Measurements from ENCODE around the gene AGER. TPM values are rescaled to one million over a fixed set of nuclear protein-coding genes. Genes with fewer than 3 reads are reported as not detected.

Gene AGER
- total and polyA plus RNA-seq, 9 of the 15 experiments (the other 6 are each of a cell fraction or from before 2014, with no cell fraction given), result 1.2 to 11.5 (median 4.1) TPM

- TF ChIP-seq, protein P1, sequence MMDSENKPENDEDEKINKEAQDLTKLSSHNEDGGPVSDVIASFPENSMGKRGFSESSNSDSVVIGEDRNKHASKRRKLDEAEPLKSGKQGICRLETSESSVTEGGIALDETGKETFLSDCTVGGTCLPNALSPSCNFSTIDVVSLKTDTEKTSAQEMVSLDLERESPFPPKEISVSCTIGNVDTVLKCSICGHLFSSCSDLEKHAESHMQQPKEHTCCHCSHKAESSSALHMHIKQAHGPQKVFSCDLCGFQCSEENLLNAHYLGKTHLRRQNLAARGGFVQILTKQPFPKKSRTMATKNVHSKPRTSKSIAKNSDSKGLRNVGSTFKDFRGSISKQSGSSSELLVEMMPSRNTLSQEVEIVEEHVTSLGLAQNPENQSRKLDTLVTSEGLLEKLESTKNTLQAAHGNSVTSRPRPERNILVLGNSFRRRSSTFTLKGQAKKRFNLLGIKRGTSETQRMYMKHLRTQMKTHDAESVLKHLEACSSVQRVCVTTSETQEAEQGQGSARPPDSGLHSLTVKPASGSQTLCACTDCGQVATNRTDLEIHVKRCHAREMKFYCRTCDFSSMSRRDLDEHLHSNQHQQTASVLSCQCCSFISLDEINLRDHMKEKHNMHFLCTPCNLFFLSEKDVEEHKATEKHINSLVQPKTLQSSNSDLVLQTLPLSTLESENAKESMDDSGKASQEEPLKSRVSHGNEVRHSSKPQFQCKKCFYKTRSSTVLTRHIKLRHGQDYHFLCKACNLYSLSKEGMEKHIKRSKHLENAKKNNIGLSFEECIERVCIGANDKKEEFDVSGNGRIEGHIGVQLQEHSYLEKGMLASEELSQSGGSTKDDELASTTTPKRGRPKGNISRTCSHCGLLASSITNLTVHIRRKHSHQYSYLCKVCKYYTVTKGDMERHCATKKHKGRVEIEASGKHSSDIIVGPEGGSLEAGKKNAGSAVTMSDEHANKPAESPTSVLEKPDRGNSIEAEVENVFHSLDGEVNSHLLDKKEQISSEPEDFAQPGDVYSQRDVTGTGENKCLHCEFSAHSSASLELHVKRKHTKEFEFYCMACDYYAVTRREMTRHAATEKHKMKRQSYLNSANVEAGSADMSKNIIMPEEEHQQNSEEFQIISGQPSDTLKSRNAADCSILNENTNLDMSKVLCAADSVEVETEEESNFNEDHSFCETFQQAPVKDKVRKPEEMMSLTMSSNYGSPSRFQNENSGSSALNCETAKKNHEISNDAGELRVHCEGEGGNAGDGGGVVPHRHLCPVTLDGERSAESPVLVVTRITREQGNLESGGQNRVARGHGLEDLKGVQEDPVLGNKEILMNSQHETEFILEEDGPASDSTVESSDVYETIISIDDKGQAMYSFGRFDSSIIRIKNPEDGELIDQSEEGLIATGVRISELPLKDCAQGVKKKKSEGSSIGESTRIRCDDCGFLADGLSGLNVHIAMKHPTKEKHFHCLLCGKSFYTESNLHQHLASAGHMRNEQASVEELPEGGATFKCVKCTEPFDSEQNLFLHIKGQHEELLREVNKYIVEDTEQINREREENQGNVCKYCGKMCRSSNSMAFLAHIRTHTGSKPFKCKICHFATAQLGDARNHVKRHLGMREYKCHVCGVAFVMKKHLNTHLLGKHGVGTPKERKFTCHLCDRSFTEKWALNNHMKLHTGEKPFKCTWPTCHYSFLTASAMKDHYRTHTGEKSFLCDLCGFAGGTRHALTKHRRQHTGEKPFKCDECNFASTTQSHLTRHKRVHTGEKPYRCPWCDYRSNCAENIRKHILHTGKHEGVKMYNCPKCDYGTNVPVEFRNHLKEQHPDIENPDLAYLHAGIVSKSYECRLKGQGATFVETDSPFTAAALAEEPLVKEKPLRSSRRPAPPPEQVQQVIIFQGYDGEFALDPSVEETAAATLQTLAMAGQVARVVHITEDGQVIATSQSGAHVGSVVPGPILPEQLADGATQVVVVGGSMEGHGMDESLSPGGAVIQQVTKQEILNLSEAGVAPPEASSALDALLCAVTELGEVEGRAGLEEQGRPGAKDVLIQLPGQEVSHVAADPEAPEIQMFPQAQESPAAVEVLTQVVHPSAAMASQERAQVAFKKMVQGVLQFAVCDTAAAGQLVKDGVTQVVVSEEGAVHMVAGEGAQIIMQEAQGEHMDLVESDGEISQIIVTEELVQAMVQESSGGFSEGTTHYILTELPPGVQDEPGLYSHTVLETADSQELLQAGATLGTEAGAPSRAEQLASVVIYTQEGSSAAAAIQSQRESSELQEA (IDR thresholded peaks at IDR 0.05; ENCODE audit: low read depth), result peak; percentile 10; the same call in 1 of the 2 replicates
- TF ChIP-seq HDAC1 (IDR thresholded peaks at IDR 0.05), result peak in 1 of 2 experiments; percentile 48; a peak in 1 of 4 replicates
- TF ChIP-seq, protein P2, sequence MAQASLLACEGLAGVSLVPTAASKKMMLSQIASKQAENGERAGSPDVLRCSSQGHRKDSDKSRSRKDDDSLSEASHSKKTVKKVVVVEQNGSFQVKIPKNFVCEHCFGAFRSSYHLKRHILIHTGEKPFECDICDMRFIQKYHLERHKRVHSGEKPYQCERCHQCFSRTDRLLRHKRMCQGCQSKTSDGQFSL (CRISPR knock-in tag; IDR thresholded peaks at IDR 0.05), result no peak
- TF ChIP-seq, protein P2 (tag; IDR thresholded peaks at IDR 0.05), result peak in 1 of 2 experiments; percentile 55; a peak in 1 of 4 replicates
- 0 out of 2 replicates have a peak, but pooled peaks have one; percentile 18 for TF ChIP-seq L3MBTL2 (IDR thresholded peaks at IDR 0.05)
- TF ChIP-seq CHAMP1 (IDR thresholded peaks at IDR 0.05), result no peak
- TF ChIP-seq, protein P3, sequence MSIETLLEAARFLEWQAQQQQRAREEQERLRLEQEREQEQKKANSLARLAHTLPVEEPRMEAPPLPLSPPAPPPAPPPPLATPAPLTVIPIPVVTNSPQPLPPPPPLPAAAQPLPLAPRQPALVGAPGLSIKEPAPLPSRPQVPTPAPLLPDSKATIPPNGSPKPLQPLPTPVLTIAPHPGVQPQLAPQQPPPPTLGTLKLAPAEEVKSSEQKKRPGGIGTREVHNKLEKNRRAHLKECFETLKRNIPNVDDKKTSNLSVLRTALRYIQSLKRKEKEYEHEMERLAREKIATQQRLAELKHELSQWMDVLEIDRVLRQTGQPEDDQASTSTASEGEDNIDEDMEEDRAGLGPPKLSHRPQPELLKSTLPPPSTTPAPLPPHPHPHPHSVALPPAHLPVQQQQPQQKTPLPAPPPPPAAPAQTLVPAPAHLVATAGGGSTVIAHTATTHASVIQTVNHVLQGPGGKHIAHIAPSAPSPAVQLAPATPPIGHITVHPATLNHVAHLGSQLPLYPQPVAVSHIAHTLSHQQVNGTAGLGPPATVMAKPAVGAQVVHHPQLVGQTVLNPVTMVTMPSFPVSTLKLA (conservative IDR thresholded peaks at IDR 0.05), result peak; percentile 48 to 80; a peak in 3 of 4 replicates
- TF ChIP-seq, protein P4, sequence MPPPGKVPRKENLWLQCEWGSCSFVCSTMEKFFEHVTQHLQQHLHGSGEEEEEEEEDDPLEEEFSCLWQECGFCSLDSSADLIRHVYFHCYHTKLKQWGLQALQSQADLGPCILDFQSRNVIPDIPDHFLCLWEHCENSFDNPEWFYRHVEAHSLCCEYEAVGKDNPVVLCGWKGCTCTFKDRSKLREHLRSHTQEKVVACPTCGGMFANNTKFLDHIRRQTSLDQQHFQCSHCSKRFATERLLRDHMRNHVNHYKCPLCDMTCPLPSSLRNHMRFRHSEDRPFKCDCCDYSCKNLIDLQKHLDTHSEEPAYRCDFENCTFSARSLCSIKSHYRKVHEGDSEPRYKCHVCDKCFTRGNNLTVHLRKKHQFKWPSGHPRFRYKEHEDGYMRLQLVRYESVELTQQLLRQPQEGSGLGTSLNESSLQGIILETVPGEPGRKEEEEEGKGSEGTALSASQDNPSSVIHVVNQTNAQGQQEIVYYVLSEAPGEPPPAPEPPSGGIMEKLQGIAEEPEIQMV (tag; conservative IDR thresholded peaks at IDR 0.05; ENCODE audit: low read depth), result 0 out of 2 replicates have a peak, but pooled peaks have one; percentile 13
- TF ChIP-seq ZNF668 (CRISPR knock-in tag; IDR thresholded peaks at IDR 0.05), result no peak
- no peak for TF ChIP-seq POLR3A (IDR thresholded peaks at IDR 0.05; ENCODE audit: borderline replicate concordance, extremely low read depth, insufficient read depth, insufficient read length)
- TF ChIP-seq MECOM (CRISPR knock-in tag; IDR thresholded peaks at IDR 0.05), result no peak
Measured at GRCh38 chr6:32188381-32189068, 4.5 kb upstream of the AGER start (continued).
